ENCODE data around the gene PEX11A.

DNA sequence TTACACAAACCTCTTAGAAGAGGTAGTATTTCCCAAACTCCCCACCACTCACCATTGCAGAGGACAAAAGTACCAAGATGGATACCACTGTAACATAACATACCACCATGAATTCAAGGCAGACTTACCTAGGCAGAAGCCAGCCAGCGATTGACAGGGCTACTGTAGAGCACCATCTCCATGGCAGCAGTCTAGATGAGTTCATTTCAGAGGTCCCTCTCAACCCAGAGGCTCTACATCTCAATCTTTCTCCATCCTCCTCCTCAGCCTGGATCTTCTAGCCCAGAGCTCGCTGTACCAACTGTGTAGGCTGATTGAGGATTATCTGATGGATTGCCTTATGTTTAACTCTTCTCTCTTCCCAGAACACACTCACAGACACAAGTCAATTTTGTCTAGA lies 9.4 kb downstream of the PEX11A start:
- TF ChIP-seq, protein P1, sequence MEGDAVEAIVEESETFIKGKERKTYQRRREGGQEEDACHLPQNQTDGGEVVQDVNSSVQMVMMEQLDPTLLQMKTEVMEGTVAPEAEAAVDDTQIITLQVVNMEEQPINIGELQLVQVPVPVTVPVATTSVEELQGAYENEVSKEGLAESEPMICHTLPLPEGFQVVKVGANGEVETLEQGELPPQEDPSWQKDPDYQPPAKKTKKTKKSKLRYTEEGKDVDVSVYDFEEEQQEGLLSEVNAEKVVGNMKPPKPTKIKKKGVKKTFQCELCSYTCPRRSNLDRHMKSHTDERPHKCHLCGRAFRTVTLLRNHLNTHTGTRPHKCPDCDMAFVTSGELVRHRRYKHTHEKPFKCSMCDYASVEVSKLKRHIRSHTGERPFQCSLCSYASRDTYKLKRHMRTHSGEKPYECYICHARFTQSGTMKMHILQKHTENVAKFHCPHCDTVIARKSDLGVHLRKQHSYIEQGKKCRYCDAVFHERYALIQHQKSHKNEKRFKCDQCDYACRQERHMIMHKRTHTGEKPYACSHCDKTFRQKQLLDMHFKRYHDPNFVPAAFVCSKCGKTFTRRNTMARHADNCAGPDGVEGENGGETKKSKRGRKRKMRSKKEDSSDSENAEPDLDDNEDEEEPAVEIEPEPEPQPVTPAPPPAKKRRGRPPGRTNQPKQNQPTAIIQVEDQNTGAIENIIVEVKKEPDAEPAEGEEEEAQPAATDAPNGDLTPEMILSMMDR (IDR thresholded peaks at IDR 0.05): no peak
- no peak for TF ChIP-seq POLR2A (IDR thresholded peaks at IDR 0.05)

Measured in thyroid gland (tissue), 4 donors.